Stimulated activated CD8-positive, alpha-beta memory T cell treated with anti-CD3 and anti-CD28 coated beads, Interleukin-2, amount 100 ng/mL, for 48 hours (primary cell): ENCODE results near the gene CD300H.

ENCODE experiments used
- DNase-seq, 2 donors: peaks; one replicate each; pipeline ENCODE4 v3.0.0-alpha.2; 2020; ENCODE audit warnings: low read depth in 2 of 2

Gene CD300H

DNA sequence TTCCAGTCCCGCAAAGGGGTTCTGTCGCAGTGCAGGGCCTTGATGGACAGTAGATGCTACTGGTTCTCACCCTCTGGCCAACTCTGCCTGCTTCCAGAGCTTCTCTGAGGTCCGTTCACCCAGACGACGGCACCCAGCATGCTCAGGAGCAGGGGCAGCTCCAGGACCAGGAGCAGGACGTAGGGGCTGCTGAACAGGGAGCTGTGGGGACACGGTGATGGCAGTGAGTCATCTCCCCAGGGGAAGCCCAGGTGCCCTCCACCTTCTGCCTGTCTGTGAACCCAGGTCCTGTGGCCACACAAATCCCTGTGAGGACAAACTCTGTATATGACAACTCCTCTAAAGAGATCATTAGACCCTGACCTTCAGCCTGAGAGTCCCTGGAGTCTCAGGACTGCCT is 18.0 kb downstream of the CD300H start:
- no peak for DNase-seq

DNA sequence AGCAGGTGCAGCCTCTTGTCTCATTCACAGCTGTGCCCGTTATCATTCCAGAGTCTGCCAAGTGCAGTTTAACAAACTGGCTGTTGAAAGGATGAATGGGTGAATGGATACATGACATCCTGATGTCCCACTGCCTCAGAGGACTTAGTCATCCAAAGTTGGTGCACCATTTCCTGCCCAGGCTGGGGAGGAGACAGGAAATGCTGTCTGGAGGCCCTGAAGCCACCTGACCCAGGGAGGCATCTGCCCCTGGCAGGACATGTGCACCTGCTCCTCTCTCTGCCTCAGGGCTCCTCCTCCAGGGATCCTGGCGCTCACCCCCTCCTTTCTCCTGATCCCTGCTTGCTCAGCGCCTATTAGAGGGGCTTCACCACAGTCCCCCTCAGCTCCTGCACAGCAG is 19.6 kb downstream of the CD300H start:
- peak in 1 of 2 donors; percentile 10 for DNase-seq

DNA sequence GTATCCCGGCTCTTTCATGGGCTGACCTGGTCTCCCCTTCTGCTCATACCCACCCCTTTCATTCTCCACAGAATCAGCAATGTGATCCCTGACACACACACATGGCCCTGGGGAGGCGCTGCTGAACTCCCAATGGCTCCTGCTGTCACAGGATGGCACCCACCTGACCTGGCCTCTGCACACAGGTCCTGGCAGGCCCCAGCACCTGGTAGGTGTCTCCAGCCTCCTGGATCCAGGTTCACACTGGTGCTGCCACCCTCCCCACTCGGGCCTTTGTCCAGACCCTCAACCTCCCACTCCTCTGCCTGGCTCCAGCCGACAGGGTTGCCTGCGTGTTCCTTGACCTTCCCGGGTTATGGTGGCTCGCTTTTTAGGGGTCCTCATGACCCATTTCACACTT is 20.0 kb downstream of the CD300H start:
- DNase-seq: no peak

DNA sequence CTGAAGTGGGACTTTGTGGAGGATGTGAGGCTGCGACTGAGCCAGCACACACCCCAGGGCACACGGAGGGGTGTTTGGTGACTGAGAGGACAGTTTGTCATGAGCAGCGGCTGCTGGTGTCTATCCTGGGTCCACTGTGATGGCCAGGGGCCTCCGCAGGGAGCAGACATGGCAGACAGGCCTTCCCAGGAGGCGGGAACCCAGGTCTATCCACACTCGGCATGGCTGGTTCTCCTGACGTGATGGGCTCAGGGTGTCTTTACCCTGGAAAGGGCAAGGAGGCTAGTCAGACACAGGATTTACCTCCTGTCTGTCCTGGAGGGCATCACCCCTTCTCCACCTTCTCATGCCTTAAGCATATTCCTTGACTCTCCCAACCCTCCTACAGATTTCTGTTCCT is 20.7 kb downstream of the CD300H start:
- DNase-seq: no peak

DNA sequence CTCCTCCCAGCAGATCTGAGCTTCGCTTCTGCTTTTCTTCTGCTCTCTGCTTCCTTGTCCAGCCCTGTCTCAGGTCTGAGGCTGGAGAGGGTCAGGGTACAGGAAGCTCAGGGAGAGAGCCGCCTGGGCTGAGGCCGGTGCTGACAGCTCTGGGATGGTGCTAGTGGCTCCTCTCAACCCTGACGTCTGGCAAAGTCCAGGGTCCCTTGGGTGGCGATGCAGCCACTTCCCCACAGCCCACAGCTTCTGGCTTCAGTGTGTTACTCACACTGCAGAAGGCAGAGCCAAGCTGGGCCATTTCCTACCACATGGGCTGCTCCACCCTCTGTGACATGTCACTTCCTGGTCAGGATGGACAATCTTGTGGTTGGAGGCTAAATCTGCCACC is 21.5 kb downstream of the CD300H start, which contains the start of gene CD300C:
CD300C (minus strand) TSS at position 273 of the 388 bp plus-strand sequence. CDS start 333 bp downstream, outside the sequence.
- DNase-seq: no peak

DNA sequence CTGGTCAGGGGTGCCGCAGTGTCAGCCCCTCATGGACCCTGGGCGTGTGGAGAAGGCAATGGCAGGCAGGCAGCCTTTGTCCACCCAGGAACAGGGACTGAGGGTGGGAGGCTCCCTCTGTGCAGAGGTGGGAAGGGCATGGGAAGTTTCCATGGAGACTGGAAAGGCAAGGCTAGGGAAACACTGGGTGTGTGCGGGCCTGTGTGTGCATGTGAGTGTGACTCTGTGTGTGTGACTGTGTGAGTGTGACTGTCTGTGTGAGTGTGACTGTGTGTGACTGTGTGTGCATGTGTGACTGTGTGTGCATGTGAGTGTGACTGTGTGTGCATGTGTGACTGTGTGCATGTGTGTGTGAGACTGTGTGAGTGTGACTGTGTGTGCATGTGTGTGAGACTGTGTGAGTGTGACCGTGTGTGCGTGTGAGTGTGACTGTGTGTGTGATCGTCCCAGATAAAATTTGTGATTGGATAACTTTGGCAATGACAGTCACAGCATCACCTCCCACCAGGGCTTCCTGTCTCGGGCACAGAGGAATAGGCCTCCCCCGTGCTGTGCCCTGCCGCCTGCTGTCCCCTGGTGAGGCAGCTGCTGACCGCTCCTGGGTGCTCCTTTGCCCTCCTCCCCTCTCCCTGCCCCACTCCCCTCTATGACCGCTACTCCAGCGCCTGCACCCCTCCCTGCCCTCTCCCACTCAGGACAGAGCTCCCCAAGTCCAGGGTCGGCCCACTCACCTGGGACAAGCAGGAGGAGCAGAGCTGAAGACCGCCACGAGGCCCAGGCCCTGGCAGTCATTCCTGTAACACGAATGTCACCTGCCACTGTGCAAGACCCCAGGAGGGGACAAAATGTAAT is 22.1 kb downstream of the CD300H start:
- DNase-seq: no peak

DNA sequence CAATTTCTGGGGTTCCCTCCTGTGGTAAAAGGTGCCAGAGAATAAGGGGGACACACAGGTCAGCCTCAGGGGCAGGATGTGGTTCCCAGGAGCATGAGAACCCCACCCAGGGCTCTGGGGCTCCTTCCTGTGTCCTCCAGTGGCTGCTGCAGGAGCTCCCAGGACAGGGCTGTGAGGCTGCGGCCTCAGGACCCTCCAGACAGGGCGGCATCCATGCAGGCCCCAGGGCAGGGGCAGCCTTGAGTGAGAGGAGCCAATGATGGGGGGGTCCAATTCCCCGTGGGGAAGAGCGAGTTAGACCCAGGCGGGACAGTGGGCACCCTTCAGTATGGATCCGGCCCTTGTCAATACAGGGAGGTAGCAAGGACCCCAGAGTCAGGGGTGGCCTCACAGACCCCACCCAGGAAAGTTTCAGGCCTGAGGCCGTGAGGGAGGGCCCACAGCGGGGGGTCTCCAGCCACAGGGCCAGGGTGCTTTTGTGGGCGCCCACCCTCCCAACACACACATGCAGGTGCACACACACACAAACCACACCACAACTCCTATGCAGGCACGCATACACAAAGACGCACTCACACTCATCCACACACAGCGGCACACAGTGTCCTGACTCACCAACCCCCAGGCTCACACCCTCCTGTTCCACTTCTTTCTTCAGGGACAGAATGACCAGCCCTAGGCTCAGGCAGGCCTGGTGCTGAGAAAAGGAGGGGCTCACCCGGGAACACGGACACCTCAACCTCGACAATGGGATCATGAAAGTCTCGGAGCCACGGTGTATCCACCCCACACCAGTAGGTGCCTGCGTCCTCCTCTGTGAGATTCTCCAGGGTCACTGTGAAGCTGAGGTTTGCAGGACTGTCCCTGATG is 23.2 kb downstream of the CD300H start:
- DNase-seq: no peak

DNA sequence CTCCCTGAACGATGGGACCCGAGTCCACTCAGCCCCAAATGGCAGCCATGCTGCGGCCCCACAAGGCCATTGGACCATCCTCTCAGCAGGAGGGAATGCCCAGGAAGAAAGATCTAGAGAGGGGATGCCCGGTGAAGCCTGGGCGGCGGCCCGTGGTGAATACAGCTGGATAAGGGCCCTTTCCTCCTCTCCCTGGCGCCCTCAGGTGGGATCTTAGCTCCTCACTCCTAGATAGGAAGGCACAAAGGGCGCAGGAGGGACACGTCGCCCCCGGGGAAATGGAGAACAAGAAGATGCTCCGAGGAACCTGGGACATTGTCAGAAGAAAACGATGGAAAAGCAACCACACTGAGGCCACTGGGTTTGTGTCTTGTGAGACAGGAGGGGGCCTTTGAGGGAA is 23.9 kb downstream of the CD300H start:
- no peak for DNase-seq

DNA sequence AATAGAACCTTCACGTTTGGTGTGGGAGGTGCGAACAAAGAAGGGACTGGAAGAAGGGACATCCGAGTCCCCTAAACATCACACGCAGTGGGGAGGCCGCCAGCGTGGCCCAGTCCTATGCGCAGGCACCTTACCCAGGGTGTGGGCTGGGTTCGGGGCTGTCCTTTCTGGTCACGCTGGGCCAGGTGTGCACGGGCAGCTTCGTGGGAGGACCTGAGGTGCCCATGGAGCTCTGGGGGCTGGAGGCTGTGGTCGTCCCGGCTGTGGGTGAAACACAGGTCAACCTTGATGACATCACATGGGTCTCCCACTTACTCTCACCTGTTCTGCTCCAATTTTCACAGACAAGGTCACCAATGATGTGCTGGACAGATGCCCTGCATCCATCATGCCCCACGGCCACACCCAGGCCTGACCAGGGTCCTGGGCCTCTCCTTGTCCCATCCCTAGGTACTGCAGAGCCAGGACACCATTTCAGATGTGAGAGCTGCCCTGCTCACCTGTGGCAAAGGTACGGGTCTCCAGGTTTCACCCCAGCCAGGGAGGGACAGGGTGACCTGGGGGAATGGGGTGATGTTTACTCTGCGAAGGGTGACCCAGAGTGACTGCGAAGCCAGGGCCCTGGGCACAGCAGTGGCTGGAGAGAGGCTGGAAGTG is 24.5 kb downstream of the CD300H start:
- no peak for DNase-seq

DNA sequence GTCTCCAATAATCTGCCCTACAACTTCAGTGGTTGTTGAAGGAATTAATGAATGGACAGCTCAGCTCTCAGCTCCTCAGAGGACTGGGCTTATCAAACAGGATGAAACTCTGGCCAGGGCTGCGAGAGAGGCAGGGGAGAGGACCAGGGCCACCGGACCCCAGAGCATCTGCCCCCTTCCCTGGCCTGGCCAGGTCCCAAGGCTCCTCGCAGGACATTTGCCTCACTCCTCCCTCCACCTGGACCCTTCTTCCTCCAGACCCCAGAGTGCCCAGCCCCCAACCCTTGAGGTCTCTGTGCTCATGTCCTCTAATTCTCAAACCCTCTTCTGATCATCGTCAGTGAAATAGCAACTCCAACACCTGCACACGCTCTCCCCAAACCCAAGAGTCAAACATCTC is 25.1 kb downstream of the CD300H start:
- DNase-seq: no peak

DNA sequence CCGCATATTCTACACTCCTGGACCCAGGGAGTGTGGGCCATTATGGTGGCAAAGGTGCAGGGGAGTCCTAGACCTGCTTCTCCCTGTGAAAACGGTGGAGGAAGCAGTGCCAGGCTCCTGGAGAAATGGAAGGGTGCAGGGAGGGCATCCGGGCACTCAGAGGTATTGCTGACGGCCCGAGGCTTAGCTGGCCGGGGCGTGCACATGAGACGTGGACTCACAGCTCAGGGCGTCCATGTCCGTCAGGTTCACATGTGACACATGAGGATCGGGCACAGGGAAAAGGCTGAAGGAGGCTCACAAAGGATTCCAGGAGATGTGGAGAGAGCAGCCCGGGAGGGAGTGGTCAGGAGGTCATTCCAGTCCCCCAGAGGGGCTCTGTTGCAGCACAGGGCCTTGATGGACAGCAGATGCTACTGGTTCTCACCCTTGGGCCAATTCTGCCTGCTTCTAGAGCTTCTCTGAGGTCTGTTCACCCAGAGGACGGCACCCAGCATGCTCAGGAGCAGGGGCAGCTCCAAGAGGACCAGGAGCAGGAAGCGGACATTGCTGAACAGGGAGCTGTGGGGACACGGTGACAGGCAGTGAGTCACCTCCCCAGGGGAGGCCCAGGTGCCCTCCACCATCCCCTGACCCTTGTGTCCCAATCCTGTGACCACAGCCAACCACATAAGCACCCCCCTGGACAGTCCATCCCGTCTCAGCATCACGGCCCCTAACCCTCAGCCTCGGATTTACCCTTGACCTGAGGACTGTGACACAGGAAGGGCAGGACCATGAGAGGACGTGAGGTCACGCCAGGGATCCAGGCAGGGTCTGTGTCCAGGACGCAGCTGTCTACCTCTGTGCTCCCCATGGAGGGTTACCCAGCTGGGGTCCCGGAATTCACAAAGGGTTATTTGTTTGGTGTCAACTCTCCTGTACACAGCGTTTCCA is 25.9 kb downstream of the CD300H start:
- DNase-seq: no peak

DNA sequence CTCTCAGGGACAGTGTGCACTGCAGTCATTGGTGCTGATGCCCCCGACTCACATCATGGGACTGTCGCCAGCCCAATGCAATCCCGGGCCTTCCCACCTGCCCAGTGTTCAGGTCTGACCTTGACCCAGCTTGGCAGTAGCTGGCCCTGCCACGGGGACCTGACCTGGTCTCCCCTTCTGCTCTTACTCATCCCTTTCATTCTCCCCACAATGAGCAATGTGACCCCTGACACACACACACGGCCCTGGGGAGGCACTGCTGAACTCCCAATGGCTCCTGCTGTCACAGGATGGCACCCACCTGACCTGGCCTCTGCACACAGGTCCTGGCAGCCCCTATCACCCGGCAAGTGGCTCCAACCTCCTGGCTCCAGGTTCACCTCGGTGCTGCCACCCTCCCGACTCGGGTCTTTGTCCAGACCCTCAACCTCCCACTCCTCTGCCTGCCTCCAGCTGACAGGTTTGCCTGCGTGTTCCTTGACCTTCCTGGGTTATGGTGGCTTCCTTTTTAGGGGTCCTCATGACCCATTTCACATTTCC is 28.0 kb downstream of the CD300H start:
- DNase-seq: no peak

DNA sequence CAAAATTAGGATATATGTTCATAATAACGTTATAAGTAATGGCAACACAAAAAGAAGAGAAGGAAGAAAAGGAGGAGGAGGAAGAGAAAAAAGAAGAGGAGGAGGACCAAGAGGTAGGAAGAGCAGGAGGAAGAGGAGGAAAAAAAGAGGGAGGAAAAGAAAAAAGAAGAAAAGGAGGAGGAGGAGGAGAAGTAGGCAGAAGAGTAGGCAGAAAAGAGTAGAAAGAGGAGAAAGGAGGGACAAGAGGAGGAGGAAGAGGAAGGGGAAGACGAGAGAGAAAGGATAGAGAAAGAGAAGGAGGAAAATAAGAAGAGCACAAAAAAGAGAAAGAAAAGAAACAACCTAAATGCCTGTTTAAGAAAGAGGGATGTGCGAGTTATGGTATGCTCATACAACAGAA is 30.4 kb downstream of the CD300H start:
- DNase-seq: no peak

DNA sequence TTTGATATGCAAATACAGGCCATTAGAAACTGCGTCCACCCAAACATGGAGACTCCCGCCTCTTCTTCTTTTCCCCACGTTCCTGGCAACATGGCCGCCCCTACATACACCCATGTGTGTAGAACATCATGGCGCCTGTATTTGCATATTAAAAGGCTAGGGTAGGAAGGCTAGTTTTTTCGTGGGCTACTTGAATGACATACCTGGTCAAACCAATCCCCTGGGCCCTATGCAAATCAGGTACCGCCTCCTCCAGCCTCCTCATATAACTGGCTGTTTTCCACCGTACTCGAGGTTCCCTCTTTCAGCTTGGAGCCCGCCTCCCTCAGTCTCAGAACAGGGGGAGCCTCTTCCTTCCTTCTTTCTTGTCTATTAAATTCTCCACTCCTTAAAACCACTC is 35.2 kb downstream of the CD300H start:
- no peak for DNase-seq

DNA sequence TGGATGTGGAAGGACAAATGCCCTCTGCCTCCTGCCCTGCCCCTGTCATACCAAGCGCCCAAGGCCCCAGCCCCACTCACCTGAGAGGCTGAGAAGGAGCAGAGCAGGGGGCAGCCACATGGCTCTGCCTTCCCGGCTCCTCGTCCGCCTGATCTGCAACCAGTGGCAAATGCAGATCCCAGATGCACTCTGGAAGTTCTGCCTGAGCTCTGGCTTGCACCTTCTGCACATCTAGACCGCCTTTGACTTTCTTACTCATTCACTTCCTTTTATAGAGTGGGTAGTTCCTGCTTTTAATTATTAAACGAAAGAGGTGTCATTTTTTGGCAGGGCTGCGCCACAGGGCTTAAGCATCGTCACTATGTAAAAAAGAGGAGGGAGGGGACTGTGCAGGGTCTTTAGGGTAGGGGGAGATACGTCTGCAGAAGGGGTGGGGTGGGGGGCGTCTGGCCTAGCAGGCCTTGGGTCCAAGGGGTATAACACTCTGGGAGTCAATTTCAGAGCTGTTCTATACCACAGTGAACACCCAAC is 36.0 kb downstream of the CD300H start, which contains the start of gene CD300LB:
CD300LB (minus strand) TSS at position 245 of the 531 bp plus-strand sequence; CDS start at position 120, 125 bp downstream.
- DNase-seq: no peak

DNA sequence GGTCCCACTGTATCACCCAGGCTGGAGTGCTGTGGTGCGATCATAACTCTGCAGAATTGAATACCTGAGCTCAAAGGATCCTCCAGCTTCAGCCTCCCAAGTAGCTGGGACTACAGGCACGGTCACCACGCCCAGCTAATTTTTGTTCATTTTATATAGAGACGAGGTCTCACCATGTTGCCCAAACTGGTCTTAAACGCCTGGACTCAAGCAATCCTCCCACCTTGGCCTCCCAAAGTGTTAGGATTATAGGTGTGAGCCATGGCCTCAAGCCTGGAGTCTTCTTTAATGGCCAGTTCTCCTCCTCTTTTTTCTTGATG is 36.5 kb downstream of the CD300H start:
- no peak for DNase-seq

DNA sequence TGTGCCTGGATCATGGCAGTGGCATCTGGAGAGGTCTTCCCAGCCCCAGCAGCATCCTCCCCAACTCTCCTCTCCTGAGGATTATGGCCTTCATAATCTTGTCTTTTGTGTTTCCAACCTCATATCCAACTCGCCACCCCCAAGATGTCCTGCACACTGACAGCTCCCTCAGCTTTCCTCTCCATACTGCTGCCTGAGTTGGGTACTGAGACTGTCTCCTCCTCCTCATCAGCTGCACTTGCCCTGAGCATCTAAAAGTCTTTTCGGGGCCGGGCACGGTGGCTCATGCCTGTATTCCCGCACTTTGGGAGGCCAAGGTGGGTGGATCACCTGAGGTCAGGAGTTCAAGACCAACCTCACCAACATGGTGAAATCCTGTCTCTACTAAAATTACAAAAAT is 38.1 kb downstream of the CD300H start:
- no peak for DNase-seq

DNA sequence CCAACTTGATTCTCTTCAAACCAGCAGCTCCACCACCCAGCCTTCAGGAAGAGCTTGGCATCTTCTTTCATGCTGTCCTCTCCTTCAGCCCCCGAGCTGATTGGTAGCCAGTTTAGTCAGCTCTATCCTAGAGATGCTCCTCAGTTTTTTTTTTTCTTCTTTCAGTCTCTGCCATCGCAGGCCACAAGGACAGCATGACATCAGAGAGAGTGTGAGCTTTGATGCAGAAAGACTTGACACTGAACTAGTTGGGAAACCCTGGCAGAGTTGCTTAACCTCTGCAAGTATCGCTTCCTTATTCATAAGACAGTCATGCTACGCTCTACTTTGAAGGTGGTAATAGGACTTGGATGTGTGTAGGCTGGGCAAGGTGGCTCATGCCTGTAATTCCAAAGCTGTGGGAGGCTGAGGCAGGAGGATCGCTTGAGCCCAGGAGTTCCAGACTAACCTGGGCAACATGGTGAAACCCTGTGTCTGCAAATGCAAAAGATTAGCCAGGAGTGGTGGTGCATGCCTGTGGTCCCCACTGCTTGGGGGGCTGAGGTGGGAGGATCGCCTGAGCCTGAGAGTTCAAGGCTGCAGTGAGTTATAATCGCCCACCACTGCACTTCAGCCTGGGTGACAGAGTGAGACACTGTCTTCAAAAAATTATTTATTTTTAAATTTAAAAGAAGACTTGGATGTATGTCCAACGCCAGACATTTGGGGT is 38.7 kb downstream of the CD300H start:
- DNase-seq: no peak

DNA sequence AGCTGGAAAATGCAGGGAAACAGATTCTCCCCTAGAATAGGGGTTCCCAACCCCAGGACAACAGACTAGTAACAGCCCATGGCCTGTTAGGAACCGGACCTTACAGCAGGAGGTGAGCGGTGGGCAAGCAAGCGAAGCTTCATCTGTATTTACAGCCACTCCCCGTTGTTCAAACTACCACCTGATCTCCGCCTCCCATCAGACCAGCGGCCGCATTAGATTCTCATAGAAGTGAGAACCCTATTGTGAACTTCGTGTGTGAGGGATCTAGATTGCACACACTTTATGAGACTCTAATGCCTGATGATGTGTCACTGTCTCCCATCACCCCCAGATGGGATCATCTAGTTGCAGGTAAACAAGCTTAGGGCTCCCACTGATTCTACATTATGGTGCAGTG is 39.6 kb downstream of the CD300H start:
- no peak for DNase-seq

DNA sequence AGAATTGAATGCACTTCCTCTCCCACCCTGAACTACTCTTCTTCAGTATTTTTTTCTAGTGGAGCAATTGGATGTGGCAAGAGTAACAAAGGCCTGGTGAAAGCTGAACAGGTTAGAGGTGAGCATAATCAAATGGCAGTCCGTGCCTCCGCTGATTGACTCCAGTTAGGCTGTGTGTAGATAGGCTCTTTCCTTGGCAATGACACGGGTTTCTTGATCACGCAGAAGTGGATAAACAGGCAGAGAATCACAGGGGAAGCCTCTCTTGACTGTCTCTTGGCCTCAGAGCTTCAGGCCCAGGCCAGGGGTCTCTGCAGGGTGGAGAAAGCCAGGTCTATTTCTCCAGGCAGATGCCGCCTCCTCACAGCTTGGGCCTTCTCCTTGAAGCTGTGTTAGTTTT is 40.2 kb downstream of the CD300H start:
- no peak for DNase-seq
